GM21381 (cell line): Measurements from ENCODE around the gene HKDC1.
"Not testable (repeated sequence)": the region's sequence is repeated elsewhere in the genome, so short reads cannot be mapped to it uniquely, and the experiment has no call there.

Experiments used
- ATAC-seq: cut with Tn5 transposase; IDR thresholded peaks from one replicate; pipeline ENCODE4 v1.9.1; 2021; ENCODE audit warnings: mild to moderate bottlenecking, moderate library complexity; ENCODE audit not compliant: unreplicated experiment

The HKDC1 gene

GRCh38 chr10:69220041-69220451 is at the start of gene HKDC1:
Gene HKDC1, plus strand, starts transcription at chr10:69220332. Its CDS starts 104 bp downstream, at chr10:69220436.
- no peak for ATAC-seq

- no peak for ATAC-seq
These were observed 47.7 kb upstream of the HKDC1 start for GRCh38 chr10:69172241-69172982.

- not testable (repeated sequence) for ATAC-seq
These were observed 44.8 kb upstream of the HKDC1 start for GRCh38 chr10:69175326-69175725.

GRCh38 chr10:69176823-69177222 is 43.3 kb upstream of the HKDC1 start:
- no peak for ATAC-seq

GRCh38 chr10:69179089-69179742 is 40.9 kb upstream of the HKDC1 start:
- ATAC-seq: peak; percentile 10

- ATAC-seq: peak; percentile 78
These were observed 40.2 kb upstream of the HKDC1 start, which contains the start of gene SUPV3L1 for GRCh38 chr10:69179743-69180524. Gene SUPV3L1, plus strand, starts transcription at chr10:69180234. Its CDS starts 58 bp downstream, at chr10:69180292.

- ATAC-seq: peak; percentile 25
These were observed 39.5 kb upstream of the HKDC1 start for GRCh38 chr10:69180525-69181204.

- no peak for ATAC-seq
These were observed 38.7 kb upstream of the HKDC1 start for GRCh38 chr10:69181433-69181832.

GRCh38 chr10:69182005-69182404 is 38.1 kb upstream of the HKDC1 start:
- ATAC-seq: no peak

- ATAC-seq: no peak
These were observed 33.6 kb upstream of the HKDC1 start for GRCh38 chr10:69186524-69186923.

- no peak for ATAC-seq
These were observed 19.1 kb upstream of the HKDC1 start for GRCh38 chr10:69201045-69201444.

- no peak for ATAC-seq
These were observed 17.8 kb upstream of the HKDC1 start for GRCh38 chr10:69202332-69202731.

GRCh38 chr10:69208761-69209160 is 11.4 kb upstream of the HKDC1 start:
- ATAC-seq: no peak

GRCh38 chr10:69209787-69210484 is 10.2 kb upstream of the HKDC1 start:
- ATAC-seq: no peak

GRCh38 chr10:69211104-69211503 is 9.0 kb upstream of the HKDC1 start:
- ATAC-seq: no peak

- no peak for ATAC-seq
These were observed 8.6 kb upstream of the HKDC1 start for GRCh38 chr10:69211524-69211923.

- ATAC-seq: no peak
These were observed 6.4 kb upstream of the HKDC1 start for GRCh38 chr10:69213591-69214311.

GRCh38 chr10:69214666-69215131 is 5.4 kb upstream of the HKDC1 start:
- no peak for ATAC-seq

- no peak for ATAC-seq
These were observed 4.5 kb upstream of the HKDC1 start for GRCh38 chr10:69215405-69216171.
